Measurements from ENCODE around the gene CXCL12.

The CXCL12 gene

DNA sequence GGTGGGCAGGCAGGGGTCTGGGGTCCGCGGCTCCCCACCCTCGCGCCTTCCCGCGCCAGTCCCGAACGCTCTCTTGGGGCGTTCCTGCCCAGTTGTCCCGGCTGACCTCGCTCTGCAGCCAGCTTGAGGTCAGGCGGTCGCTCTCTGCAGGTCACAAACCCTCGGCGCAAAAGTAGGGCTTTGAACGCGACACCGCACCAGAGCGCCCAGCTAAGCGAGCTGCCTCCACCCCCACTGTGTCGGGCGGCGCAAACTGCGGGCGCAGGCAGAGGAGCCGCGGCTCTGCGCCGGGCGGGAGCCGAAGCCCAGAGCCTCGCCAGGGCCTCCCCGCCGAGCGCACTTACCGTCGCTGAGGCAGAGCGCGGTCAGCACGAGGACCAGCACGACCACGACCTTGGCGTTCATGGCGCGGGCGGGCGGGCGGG, 284 bp downstream of the CXCL12 start:
- FAIRE-seq = no peak

DNA sequence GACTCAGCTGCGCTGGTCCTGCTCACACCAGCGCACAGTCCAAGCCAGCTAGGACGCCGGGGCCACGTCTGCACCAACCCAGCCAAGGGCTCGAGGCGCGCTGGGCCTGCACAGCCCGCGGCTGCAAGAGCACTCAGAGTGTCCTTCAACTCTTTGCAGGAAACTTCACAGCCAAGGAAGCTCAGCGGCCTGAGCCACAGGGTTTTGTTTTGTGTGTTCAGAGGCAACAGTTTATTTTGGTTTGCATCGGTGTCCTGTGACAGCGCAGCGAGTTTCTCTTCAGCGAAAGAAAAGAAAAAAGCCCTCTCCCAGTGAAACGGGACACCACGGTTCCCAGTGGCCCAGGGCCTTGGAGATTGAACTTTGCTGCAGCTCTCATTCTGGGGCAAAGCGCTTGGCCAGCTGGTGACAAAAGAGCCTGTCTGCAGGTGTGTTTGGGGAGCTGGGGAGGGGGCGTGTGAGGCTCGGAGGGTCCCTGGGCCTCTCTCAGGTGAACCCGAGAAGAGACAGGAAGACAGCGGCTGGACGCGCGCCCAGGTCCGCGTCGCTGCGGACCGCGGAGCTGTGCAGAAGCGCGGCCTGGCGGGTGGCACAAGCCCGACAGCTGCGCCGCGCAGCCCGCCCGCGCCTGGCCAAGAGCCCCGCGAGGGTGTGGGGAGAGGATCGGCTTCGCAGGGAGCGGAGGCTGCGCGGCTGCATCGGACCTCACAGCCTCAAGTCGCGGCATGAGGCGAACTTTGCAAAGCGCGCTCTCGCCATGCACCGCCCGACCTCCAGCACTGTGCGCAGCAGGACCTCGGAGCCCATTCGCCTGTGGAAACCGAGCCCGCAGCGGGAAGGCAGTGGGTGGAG, 922 bp downstream of the CXCL12 start:
- FAIRE-seq = no peak

DNA sequence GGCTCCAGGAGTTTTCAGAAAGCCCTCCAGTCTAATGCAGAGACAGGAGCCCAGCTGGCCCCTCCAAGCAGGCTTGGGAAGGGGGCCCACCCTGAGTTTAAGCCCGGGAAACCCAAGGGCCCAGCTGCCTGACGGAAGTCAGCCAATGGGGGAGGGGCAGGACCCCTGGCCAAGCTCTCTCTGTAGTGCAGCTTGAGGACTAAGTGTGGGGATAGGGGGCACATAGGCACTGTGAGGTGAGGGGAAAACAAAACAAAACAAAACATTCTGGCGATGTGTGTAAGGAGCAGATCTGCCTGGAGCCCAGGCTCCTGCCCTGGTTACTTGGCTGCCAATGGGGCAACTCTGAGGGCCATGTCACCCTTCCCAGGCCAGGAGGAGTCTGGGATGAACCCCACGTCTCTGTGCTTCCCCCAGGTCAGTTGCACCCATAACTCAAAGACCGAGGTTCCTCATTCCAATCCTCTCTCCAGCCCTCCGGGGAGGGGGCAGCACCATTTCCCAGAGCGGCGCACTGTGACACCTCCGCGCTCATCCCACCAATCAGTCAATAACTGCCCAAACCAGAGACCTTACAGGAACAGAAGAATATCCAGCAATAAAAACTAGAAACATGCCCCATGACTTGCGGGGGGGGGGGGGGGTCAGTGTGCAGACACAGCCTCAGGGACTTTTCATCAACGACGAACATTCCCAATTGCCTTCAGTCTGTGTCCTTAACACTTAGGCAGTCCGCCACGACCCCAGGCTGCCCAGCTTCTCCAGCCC, 1.7 kb downstream of the CXCL12 start:
- no peak for FAIRE-seq

DNA sequence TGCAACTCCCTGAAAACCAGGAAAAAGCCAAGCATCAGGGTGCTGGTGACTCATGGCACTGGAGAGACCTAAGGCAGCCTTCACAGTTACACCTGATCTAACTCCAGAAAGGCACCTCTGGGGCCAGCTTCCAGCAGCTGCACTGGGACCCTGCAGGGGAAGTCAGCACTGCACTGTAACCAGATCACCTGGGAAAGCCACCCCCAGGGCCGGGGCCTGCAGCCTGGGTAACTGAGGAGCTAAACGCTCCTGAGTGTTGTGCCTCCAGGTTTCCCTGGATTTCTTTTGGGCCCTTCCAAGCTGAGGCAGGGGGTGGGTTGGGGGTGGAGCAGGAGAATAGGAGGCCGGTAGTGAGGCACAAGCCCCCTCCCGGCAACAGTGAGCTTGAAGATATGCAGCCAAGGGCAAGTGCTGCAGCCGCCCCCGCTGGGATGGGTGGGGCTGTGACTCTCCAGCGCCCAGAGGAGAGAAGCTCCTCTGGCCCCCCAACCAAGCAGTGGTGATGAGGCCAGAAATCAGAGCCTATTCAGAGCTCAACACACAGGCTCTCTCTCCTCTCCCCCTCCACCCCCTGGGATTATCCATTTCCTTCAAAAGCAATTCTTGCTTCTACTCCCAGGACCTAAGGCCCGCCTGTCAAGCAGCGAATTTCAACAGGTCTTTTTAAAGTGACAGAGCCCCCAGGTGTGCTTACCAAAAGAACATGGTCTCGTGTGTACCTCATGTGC, 2.6 kb downstream of the CXCL12 start:
- no peak for FAIRE-seq

DNA sequence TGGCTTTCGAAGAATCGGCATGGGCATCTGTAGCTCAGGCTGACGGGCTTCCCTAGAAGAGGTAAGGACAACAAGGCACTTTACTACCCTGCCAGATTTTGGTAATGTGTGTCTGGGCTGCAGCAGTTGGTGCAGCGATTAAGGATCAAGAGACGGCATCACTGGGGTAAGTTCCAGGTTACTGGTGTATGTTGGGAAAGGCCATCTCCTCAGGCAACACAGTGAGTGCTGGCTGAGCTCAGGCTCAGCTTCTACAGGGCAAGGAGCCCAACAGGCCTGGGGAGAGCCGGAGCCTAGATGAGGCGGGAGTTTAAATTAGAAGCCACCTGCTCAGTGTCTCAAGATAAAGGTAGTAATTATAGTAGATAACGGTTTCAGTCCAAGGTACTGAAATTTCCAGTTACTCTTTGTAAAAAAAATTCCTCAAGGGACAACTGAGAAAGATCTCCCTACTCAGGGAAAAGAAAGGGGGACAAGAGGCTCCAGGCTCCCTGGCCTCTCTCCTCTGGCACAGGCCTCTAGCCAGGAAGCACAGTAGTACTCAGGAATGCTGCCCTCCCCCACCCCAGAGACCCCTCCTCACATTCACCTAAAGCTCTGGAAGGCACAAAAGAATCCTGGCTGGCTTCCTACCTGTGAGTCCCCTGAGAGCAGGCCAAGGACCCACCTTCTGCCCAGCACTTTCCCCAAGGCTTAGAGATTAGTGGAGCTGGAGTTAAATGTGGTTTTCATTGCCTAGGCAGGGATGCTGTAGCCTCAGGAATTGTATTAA, 3.9 kb downstream of the CXCL12 start:
- no peak for FAIRE-seq

DNA sequence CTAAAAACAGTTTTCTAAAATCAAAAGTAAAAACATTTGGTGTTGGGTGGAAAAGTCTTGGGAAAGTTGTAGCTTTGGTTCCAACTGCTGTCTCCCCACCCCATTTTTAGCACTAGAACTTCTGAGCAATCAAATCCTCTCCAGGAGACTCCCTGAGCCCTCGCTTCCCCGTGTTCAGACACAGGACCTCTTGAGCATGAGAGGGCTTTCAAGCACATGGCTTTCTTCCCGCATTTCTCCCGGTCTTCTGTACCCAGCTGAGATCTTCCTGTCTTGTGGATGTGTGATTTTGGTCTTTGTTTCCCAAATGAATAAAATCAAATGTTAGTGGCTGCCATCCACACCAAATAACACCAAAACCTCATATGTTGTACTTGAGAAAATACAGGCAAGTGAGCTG, 5.0 kb downstream of the CXCL12 start:
- FAIRE-seq = no peak

DNA sequence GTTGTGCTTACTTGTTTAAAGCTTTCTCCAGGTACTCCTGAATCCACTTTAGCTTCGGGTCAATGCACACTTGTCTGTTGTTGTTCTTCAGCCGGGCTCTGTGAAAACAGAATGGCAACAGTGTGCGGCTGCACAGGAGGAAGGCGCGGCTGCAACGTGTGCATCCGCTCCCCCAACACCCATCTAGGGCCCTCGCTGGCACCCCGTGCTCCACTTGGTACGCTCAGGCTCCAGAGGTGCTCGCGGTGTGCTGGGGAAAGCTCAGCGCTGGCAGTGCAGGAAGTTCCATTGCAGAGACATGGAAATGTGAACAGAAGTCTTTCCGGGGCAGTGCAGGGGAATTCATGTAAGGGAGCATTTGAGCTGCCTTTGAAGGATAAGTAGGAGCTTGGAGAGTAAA, 6.3 kb downstream of the CXCL12 start:
- FAIRE-seq = no peak

DNA sequence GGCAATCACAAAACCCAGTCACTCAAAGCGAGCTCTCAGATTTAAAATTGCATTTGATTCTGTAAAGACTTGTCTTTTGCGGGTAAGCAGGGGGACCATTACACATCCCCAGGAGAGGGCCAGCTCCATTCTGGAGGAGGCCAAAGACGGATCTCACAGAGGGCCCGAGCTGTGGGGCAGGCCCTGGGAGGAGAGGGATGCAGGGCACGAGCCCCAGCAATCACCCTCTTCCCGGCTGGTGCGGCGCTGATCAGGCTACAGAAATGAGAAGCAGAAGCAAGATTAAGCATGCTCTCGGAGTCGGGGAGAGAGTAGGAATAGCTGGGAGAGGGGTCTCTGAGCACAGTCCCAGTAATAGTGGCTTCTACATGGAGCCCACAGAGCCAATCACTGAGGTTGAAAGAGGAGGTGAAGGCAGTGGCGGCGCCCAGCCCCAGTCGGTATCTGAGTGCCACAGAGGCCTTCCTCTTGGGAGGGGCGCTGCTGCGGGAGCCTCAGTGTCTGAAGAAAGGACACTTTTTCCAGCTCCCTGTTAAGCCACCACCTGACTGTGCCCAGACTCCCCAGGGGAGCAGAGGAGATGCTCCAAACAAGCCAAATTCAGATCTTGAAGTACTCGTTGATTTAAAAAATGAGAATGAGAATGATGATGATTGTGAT, 7.1 kb downstream of the CXCL12 start:
- FAIRE-seq = no peak

DNA sequence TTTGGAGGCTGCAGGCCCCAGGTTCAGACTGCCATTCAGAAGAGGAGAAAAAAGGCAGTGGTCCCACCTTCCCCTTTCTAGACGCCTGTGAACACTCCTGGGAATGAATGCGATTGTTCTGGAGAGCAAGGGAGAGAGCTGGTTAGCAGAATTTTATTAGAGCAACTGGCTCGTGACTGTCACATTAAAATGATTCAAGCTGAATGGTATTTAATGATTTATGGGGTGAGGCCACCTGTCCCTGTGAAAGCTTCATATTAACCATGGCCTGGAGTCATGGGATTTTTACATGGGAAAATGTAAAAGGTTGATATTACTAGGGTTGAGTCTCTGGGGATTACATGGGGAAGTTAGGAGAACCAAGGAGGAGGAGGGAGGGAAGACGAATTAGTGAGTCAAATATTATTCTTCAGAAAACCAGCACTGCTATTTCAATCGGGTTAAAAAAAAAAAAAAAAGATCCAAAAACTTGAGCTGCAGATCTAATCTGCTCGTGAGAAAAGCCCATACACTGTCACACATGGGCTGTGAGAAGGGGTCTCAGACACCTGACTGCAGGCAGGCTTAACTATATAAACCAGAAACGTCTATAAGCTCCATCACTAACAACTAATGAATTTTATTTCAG, 8.3 kb downstream of the CXCL12 start:
- FAIRE-seq = no peak

DNA sequence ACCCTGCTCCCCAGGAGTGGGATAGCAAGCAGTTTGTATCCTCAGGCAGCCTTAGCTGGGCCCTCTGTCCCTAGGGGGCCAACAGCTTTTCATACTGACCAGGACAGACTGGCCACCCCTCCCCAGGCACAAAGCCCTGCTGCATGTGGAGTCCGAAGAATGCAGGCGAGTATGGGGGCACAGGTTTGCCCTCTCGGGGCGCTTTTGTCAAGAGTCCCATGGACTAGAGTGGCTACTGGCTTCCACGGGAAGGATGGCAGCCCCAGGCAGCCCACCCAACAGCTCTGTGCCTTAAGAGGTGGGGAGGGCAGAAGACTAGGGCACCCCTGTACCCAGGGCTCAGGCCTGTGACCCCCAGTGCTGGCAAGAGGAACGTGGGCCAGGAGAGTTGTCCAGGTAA, 10.7 kb downstream of the CXCL12 start:
- FAIRE-seq = no peak

DNA sequence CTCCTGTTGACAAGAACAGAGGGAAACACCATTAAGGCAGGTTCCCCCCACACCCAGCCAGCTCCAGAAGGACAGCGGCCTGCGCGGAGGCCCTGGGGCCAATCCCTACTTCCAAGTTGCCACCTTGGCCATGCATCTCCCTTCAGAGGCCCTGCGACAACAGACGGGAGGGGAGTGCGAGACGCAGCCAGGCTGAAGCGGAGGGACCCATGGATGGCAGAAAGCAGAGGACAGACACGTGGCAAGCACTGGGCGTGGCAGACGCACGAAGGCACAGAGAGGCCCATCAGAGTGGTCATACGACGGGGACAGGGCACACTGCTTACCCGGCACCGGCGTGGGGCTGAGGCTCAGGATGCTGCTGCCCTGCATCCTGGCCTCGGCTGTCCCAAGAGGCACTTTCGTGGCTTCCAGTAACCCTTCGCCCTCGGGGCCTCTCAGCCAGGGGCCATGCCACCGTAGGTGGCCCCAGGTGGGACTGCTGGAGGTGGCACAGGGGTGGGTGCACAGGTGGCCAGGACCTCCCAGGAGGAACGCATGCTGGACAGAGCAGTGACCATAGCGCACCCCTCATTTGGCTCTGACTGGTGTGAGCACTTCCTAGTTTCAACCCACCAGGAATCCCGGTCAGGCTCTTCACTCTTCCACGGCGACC, 11.4 kb downstream of the CXCL12 start:
- no peak for FAIRE-seq

DNA sequence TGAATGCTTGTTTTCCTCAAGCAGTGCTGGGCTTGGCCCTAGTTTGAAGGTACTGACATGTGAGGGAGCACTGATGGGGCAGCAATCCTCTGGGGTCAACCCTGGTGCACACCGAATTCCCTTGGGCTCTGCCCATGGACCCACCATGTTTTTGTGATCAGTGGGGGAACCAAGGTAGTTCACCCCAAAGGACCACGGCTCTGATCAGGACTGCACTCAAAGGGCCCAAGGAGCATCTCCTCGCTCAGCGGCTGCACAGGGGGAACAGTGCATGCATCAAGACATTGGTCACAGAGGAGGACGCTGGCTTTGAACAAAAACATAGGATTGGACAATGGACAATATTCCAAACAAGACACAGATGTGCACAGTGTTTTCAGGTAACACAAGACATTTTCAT, 12.7 kb downstream of the CXCL12 start:
- FAIRE-seq = no peak

DNA sequence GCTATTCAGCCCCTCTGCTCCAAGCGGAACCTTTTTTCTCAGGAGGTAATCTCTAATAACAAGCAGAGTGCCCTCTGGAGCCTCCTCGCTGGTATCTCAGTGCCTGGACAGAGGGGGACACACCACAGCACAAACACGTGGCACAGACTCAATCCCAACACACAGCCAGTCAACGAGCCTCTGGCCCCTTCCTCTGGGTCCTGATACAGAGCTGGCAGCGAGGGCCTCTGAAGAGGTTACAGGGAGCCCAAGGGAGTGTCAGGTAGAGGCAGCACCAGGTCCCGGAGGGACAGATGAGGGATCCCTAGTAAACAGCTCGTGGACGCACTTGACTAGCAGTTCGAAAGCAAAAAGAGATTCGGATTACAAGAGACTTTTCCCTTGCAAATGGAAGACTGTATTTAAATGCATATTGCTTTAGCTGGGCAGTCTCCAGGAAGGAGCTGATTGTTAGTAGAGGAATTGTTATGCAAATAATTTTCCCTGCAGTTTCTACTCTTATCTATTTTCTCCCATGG, 14.1 kb downstream of the CXCL12 start:
- no peak for FAIRE-seq

DNA sequence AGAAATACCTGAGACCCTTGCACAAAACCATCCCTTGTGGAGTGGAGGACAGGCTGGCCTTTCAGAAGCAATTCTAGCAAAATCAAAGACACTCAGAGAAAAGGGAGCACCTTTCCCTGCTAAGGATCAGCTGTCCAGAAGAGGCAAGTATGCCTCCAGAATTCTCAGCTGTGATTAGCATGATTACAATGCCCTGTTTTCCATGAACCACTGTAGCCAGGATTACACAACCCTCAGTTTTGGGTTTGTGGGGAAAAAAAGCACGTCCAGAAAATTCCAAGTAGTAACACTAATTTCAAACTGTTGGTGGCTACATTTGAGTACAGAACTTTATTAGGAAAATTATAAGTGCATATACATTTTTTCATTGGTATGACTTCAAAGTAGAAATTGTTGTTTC, 15.0 kb downstream of the CXCL12 start:
- FAIRE-seq = no peak

DNA sequence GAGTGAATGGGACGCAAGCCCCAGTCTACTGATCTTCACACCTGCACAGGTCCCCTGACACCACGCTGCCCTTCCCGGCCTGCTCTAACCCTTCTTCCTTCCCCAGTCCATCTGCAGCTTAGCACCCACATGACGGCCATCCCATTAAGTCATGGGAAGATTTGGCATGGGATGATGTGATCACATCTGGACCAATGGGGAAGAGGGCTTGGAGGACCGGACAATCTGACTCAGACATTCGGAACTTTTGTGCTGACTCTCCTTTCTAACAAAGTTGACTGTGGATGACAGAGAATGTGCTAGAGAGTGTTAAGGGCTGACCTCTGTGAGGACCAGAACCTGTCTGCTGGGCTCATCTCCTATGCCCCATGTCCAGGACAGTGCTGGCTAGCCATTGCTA, 15.6 kb downstream of the CXCL12 start:
- no peak for FAIRE-seq

DNA sequence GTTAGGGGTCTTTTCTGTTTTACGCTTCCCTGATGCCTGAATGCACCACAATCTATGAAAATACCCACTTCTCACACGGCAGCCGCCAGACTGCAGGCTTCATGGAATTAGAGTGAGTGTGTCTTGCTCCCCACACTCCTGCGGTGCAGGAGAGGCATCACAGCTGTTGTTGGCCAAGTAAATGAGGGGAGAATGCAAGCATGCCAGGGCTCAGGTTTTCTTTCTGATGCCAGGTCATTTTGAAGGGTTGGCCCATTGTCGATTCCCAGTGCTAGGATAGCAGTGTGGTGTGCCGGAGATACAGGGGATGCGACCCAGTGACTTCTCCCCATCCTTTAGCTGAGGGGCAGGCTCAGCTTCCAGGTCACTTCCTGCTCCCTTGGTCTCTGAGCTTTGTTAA, 16.3 kb downstream of the CXCL12 start:
- FAIRE-seq = no peak

DNA sequence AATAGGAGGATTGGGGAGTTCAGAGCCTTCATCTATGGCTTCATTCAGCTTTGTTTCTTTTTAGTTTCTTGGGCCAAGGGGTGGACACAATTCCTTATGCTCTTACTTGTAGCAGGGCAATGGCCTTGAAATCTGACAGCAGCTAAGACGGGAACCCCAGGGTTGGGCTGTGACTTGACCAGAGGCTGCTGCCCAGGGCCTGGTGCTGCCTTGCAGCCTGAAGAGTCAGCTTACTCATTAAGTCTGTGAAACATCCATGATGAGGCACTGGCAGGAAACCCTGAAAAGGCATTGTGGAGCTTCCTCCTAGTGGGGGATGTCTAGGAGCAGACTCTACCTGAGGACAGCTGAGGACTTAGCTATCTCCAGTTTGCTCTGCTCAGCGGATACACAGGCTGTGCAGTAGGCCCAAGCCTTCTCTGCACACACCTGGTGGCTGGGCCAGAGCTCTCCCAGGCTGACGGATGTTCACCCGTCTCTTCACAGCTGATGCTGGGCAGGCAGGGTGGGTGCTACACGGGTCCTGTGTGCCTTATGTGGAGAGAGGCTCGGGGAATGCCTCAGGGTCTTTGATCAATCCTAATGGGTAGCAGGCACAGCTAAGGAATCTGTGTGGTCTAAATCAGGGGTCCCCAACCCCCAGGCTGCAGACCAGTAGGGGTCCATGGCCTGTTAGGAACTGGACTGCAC, 17.8 kb downstream of the CXCL12 start:
- no peak for FAIRE-seq

DNA sequence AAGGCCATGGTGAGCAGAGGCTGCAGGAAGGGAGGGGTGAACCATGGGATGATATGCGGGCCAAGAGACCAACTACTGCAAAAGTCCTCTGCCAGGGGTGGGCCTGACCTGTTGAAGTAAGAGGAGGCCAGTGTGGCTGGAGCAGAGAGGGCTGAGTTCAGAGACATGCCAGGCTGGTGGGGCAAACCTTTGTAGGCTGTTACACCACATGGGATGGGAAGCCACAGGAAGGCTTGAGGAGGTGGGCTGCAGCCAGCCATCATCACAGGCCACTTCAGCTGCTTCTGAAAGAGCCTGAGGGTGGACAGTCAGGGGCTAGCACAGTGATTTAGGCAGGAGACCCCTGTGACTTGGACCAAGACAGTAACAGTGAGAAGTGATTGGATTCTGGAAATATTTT, 20.3 kb downstream of the CXCL12 start:
- FAIRE-seq = no peak

DNA sequence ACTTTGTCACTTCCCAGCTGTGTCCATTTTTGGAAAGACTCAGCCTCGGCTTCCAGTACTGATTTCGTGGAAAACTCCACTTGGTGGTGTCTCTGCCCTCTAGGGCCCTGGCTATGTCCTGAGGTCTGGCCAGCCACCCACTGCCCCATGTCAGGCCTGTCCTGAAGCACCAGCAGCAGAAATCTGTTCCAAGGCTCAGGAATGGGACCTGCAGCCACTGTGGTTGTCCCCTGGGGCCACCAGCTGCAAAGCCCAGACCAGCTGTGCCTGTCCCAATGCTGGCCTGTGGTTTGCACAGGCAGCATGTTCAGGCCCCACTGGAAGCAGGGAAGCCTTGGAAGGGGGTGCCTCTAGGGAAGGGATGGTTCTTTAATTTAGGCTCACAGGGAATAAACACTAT, 21.2 kb downstream of the CXCL12 start:
- FAIRE-seq = no peak
